Neutrophil (primary cell): ENCODE measurements around the gene CKAP4.

Source experiments
- H3K27ac ChIP-seq: fragments of 200-600 bp; sonication (generic); 2 replicates; pipeline ENCODE4 v1.5.1; 2016; ENCODE audit warnings: mild to moderate bottlenecking, moderate library complexity
- H3K27me3 ChIP-seq: fragments of 200-600 bp; sonication (generic); 2 replicates; pipeline ENCODE4 v1.6.0; 2016; ENCODE audit warnings: mild to moderate bottlenecking
- H3K36me3 ChIP-seq: fragments of 200-600 bp; sonication (generic); 2 replicates; pipeline ENCODE4 v1.5.1; 2017
- H3K4me1 ChIP-seq, 2 experiments: fragments of 200-600 bp in 1 of 2; sonication (generic) in 1 of 2; 1 replicate in 1 of 2; 2 replicates in 1 of 2; pipeline versions ENCODE4 v1.5.1 to v1.6.1; 2013 to 2016; ENCODE audit warnings: low read depth in 1 of 2, low read length in 1 of 2, mild to moderate bottlenecking in 1 of 2, moderate library complexity in 1 of 2; ENCODE audit not compliant: control insufficient read depth in 1 of 2, insufficient read depth in 1 of 2
- H3K4me3 ChIP-seq, 2 experiments: fragments of 200-600 bp in 1 of 2; sonication (generic) in 1 of 2; 1 replicate in 1 of 2; 2 replicates in 1 of 2; pipeline ENCODE4 v1.5.1; 2013 to 2016; ENCODE audit warnings: low read depth in 1 of 2, low read length in 1 of 2, mild to moderate bottlenecking in 1 of 2, moderate library complexity in 1 of 2
- H3K9me3 ChIP-seq: fragments of 200-600 bp; sonication (generic); 2 replicates; pipeline ENCODE4 v1.5.1; 2016
- TF ChIP-seq, protein P1 (sequence below): fragments of 200-600 bp; sonication (generic); IDR thresholded peaks from 2 replicates; pipeline ENCODE4 v1.5.1; 2016; ENCODE audit warnings: antibody characterized with exemption

The CKAP4 gene

GRCh38 chr12:106285982-106286381 lies 38.2 kb upstream of the CKAP4 start:
- H3K4me1 ChIP-seq: peaks cover 21 to 22% of the 10 kb centered on the region in 2 experiments
- TF ChIP-seq, protein P1, sequence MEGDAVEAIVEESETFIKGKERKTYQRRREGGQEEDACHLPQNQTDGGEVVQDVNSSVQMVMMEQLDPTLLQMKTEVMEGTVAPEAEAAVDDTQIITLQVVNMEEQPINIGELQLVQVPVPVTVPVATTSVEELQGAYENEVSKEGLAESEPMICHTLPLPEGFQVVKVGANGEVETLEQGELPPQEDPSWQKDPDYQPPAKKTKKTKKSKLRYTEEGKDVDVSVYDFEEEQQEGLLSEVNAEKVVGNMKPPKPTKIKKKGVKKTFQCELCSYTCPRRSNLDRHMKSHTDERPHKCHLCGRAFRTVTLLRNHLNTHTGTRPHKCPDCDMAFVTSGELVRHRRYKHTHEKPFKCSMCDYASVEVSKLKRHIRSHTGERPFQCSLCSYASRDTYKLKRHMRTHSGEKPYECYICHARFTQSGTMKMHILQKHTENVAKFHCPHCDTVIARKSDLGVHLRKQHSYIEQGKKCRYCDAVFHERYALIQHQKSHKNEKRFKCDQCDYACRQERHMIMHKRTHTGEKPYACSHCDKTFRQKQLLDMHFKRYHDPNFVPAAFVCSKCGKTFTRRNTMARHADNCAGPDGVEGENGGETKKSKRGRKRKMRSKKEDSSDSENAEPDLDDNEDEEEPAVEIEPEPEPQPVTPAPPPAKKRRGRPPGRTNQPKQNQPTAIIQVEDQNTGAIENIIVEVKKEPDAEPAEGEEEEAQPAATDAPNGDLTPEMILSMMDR: no peak
- H3K36me3 ChIP-seq: no peaks in the 10 kb centered on the region
- no peak overlapping the region for H3K4me3 ChIP-seq
- H3K9me3 ChIP-seq: no peaks in the 10 kb centered on the region
- H3K27ac ChIP-seq: no peak overlapping the region
- H3K27me3 ChIP-seq: peaks cover 36% of the 10 kb centered on the region

DNA sequence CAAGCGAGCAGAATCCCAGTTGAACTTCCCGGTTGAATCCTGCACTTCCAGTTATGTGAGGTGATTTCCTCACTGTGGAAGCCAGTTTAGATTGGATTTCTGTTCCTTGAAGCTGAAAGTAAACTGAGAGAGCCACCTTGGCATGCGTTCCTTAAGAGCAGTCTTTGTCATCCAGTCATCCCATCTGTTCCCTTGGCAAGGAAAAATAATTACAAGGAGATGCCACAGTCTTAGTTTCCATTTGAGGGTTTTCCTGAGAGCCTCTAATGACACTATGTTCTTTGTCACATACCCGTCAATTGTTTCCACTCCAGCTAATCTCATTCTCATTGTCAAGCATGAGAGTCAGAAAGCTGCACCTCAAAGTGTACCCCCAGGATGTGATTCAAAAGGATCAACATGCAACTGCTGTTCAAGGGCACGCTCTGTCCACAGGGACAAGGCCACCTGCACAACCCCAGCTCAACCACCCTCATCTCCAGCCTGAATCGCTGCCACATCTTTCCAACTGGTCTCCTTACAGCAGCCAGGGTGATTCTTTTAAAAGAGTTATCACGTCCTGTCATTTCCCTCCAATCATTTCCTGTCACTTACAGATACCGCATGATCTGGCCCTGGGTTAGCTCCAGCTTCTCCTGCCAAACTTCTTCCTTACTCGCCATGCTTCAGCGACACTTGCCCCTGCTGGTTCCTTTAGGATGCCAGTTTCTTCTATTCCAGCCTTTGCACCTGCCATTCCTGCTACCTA lies 36.7 kb upstream of the CKAP4 start:
- H3K27ac ChIP-seq: no peak overlapping the region
- TF ChIP-seq, protein P1: no peak
- no peaks in the 10 kb centered on the region for H3K36me3 ChIP-seq
- no peak overlapping the region for H3K4me3 ChIP-seq
- H3K9me3 ChIP-seq: no peaks in the 10 kb centered on the region
- peaks cover 36% of the 10 kb centered on the region for H3K27me3 ChIP-seq
- peaks cover 34 to 37% of the 10 kb centered on the region in 2 experiments for H3K4me1 ChIP-seq

GRCh38 chr12:106282457-106283097 lies 34.8 kb upstream of the CKAP4 start:
- H3K27me3 ChIP-seq: peaks cover 35% of the 10 kb centered on the region
- H3K4me1 ChIP-seq: peaks cover 53 to 56% of the 10 kb centered on the region in 2 experiments
- peak overlapping the region; percentile 91 for H3K27ac ChIP-seq
- TF ChIP-seq, protein P1: peak; percentile 86
- H3K9me3 ChIP-seq: no peaks in the 10 kb centered on the region
- no peaks in the 10 kb centered on the region for H3K36me3 ChIP-seq
- H3K4me3 ChIP-seq: peak overlapping the region in 1 of 2 experiments; percentile 35

DNA sequence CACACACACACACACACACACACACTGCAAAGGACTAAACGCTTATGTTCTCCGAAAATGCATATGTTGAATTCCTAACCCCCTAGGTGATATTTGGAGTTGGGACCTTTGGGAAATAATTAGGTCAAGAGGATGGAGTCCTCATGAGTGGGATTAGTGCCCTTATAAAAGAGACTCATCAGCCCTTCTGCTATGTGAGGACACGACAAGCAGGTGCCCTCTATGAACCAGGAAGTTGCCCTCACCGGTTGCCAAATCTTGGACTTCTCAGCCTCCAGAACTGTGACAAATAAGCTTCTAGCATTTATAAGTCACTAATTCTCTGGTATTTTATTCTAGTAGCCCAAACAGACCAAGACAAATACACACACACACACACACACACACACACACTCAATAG lies 34.0 kb upstream of the CKAP4 start:
- Histone ChIP-seq H3K27ac (peak overlapping the region; percentile 91), H3K36me3 (no peaks in the 10 kb centered on the region), H3K4me1 (peaks cover 59 to 62% of the 10 kb centered on the region in 2 experiments), H3K27me3 (peaks cover 29% of the 10 kb centered on the region), H3K9me3 (no peaks in the 10 kb centered on the region), H3K4me3 (peak overlapping the region in 1 of 2 experiments; percentile 35)
- TF ChIP-seq, protein P1: no peak

DNA sequence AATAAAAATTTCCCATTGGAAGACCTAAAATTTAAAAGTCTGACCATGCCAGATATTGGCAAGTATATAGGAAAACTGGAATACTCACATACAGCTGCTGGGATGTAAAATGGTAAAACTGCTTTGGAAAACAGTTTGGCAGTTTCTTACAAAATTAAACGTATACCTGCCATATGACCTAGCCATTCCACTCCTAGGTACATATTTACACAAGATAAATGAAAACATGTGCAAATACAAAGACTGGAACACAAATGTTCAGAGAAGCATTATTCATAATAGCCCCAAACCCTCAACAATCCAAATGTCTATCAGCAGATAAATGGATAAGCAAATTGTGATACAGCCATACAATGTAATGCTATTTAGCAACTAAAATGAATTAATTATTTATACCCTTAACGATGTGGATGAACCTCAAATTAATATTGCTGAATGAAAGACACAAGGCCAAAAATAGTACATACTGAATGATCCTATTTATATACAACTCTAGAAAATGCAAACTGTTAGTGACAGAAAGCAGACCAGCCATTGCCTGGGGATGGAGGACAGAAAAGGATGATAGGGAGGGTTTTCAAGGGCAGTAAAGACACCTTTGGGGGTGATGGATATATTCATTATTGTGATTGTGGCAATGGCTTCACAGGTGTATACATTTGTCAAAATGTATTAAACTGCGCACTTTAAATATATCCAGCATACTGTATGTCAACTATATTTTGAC lies 33.4 kb upstream of the CKAP4 start:
- H3K36me3 ChIP-seq: no peaks in the 10 kb centered on the region
- peaks cover 23% of the 10 kb centered on the region for H3K27me3 ChIP-seq
- H3K4me3 ChIP-seq: peak overlapping the region in 1 of 2 experiments; percentile 35
- peaks cover 59 to 62% of the 10 kb centered on the region in 2 experiments for H3K4me1 ChIP-seq
- H3K27ac ChIP-seq: peak overlapping the region; percentile 91
- TF ChIP-seq, protein P1: no peak
- no peaks in the 10 kb centered on the region for H3K9me3 ChIP-seq
